ENCODE measurements around the gene SYT8. TPM values are rescaled to one million over a fixed set of nuclear protein-coding genes. Genes with fewer than 3 reads are reported as not detected.

The SYT8 gene
- total and polyA plus RNA-seq, 5 donors from 2014 or later: not detected

GRCh38 chr11:1852271-1852876, 17.6 kb downstream of the SYT8 start:
- H3K4me1 ChIP-seq (ENCODE audit: control insufficient read depth, insufficient read depth, low read length, poor library complexity, severe bottlenecking): peaks cover 88% of the 10 kb centered on the region
- no peak for ATAC-seq (ENCODE audit: low read depth in 2 of 2)
- peak overlapping the region; percentile 84 for H3K27ac ChIP-seq (ENCODE audit: insufficient read depth, low read length, poor library complexity, severe bottlenecking)
- Mint-ChIP-seq H3K27me3 (peaks cover 7% of the 10 kb centered on the region), H3K36me3 (peaks cover 4% of the 10 kb centered on the region), H3K4me3 (peak overlapping the region; percentile 99 to 100 (median 100)), H3K9me3 (no peaks in the 10 kb centered on the region), H3K4me1 (peaks cover 0 to 73% (median 27%) of the 10 kb centered on the region in 4 donors), H3K27ac (peak overlapping the region; percentile 96 to 99 (median 99))
- peak overlapping the region; percentile 81 for H3K4me3 ChIP-seq (ENCODE audit: low read depth, low read length)
- DNase-seq: no peak
- H3K27me3 ChIP-seq (ENCODE audit: control insufficient read depth, insufficient read depth, low read length): no peaks in the 10 kb centered on the region
- H3K9me3 ChIP-seq (ENCODE audit: control insufficient read depth in 2 of 2, low read length in 2 of 2): no peaks in the 10 kb centered on the region
- H3K36me3 ChIP-seq (ENCODE audit: control insufficient read depth, insufficient read depth, low read length): peaks cover 2% of the 10 kb centered on the region

GRCh38 chr11:1852877-1853276, 18.1 kb downstream of the SYT8 start, which contains the start of gene LSP1:
Gene LSP1, plus strand, starts transcription at chr11:1853084. Its CDS starts 61 bp downstream, at chr11:1853145.
- H3K4me3 ChIP-seq (ENCODE audit: low read depth, low read length): peak within 1 kb of the TSS; percentile 81
- no peaks in the 10 kb centered on the region for H3K9me3 Mint-ChIP-seq
- peak within 1 kb of the TSS; percentile 96 to 99 (median 99) for H3K27ac Mint-ChIP-seq
- H3K9me3 ChIP-seq (ENCODE audit: control insufficient read depth in 2 of 2, low read length in 2 of 2): no peaks in the 10 kb centered on the region
- peak; percentile 71 to 77 for ATAC-seq (ENCODE audit: low read depth in 2 of 2)
- peaks cover 4% of the 10 kb centered on the region for H3K36me3 Mint-ChIP-seq
- H3K27me3 ChIP-seq (ENCODE audit: control insufficient read depth, insufficient read depth, low read length): no peaks in the 10 kb centered on the region
- peak; percentile 65 to 97 (median 86) for DNase-seq
- H3K36me3 ChIP-seq (ENCODE audit: control insufficient read depth, insufficient read depth, low read length): peaks cover 3% of the 10 kb centered on the region
- H3K4me3 Mint-ChIP-seq: peak within 1 kb of the TSS; percentile 99 to 100 (median 100)
- peak within 1 kb of the TSS; percentile 84 for H3K27ac ChIP-seq (ENCODE audit: insufficient read depth, low read length, poor library complexity, severe bottlenecking)
- peaks cover 7% of the 10 kb centered on the region for H3K27me3 Mint-ChIP-seq
- H3K4me1 ChIP-seq (ENCODE audit: control insufficient read depth, insufficient read depth, low read length, poor library complexity, severe bottlenecking): peaks cover 88% of the 10 kb centered on the region
- peaks cover 0 to 74% (median 27%) of the 10 kb centered on the region in 4 donors for H3K4me1 Mint-ChIP-seq

GRCh38 chr11:1853376-1854131, 18.8 kb downstream of the SYT8 start:
- H3K27me3 Mint-ChIP-seq: peaks cover 7% of the 10 kb centered on the region
- H3K4me3 Mint-ChIP-seq: peak overlapping the region; percentile 99 to 100 (median 100)
- Histone ChIP-seq H3K4me1 (ENCODE audit: control insufficient read depth, insufficient read depth, low read length, poor library complexity, severe bottlenecking) (peaks cover 88% of the 10 kb centered on the region), H3K27me3 (ENCODE audit: control insufficient read depth, insufficient read depth, low read length) (no peaks in the 10 kb centered on the region), H3K27ac (ENCODE audit: insufficient read depth, low read length, poor library complexity, severe bottlenecking) (peak overlapping the region; percentile 84), H3K36me3 (ENCODE audit: control insufficient read depth, insufficient read depth, low read length) (peaks cover 3% of the 10 kb centered on the region), H3K9me3 (ENCODE audit: control insufficient read depth in 2 of 2, low read length in 2 of 2) (no peaks in the 10 kb centered on the region), H3K4me3 (ENCODE audit: low read depth, low read length) (peak overlapping the region; percentile 81)
- peaks cover 4% of the 10 kb centered on the region for H3K36me3 Mint-ChIP-seq
- H3K27ac Mint-ChIP-seq: peak overlapping the region; percentile 96 to 99 (median 99)
- H3K9me3 Mint-ChIP-seq: no peaks in the 10 kb centered on the region
- peaks cover 0 to 77% (median 29%) of the 10 kb centered on the region in 4 donors for H3K4me1 Mint-ChIP-seq
- no peak for ATAC-seq (ENCODE audit: low read depth in 2 of 2)
- peak in 2 of 3 donors; percentile 27 to 49 for DNase-seq

- H3K36me3 ChIP-seq (ENCODE audit: control insufficient read depth, insufficient read depth, low read length): peaks cover 3% of the 10 kb centered on the region
- ATAC-seq (ENCODE audit: low read depth in 2 of 2): no peak
- Mint-ChIP-seq H3K36me3 (peaks cover 4% of the 10 kb centered on the region), H3K27me3 (peaks cover 7% of the 10 kb centered on the region), H3K4me1 (peaks cover 0 to 74% (median 30%) of the 10 kb centered on the region in 4 donors), H3K9me3 (no peaks in the 10 kb centered on the region), H3K27ac (peak overlapping the region; percentile 96 to 99 (median 99)), H3K4me3 (peak overlapping the region; percentile 99 to 100 (median 100))
- H3K4me1 ChIP-seq (ENCODE audit: control insufficient read depth, insufficient read depth, low read length, poor library complexity, severe bottlenecking): peaks cover 88% of the 10 kb centered on the region
- H3K4me3 ChIP-seq (ENCODE audit: low read depth, low read length): peak overlapping the region; percentile 81
- H3K27me3 ChIP-seq (ENCODE audit: control insufficient read depth, insufficient read depth, low read length): no peaks in the 10 kb centered on the region
- peak overlapping the region; percentile 61 for H3K27ac ChIP-seq (ENCODE audit: insufficient read depth, low read length, poor library complexity, severe bottlenecking)
- DNase-seq: peak in 1 of 3 donors; percentile 35
- no peaks in the 10 kb centered on the region for H3K9me3 ChIP-seq (ENCODE audit: control insufficient read depth in 2 of 2, low read length in 2 of 2)
Measured at GRCh38 chr11:1854132-1854948, 19.6 kb downstream of the SYT8 start.

GRCh38 chr11:1854949-1855885, 20.4 kb downstream of the SYT8 start:
- peak overlapping the region; percentile 61 for H3K27ac ChIP-seq (ENCODE audit: insufficient read depth, low read length, poor library complexity, severe bottlenecking)
- peaks cover 86% of the 10 kb centered on the region for H3K4me1 ChIP-seq (ENCODE audit: control insufficient read depth, insufficient read depth, low read length, poor library complexity, severe bottlenecking)
- H3K27me3 ChIP-seq (ENCODE audit: control insufficient read depth, insufficient read depth, low read length): no peaks in the 10 kb centered on the region
- no peak for ATAC-seq (ENCODE audit: low read depth in 2 of 2)
- Mint-ChIP-seq H3K4me3 (peak overlapping the region; percentile 99 to 100 (median 100)), H3K27ac (peak overlapping the region; percentile 23 to 63 (median 59)), H3K4me1 (peaks cover 0 to 65% (median 26%) of the 10 kb centered on the region in 4 donors), H3K27me3 (peaks cover 7% of the 10 kb centered on the region), H3K36me3 (peaks cover 4% of the 10 kb centered on the region), H3K9me3 (no peaks in the 10 kb centered on the region)
- peaks cover 3% of the 10 kb centered on the region for H3K36me3 ChIP-seq (ENCODE audit: control insufficient read depth, insufficient read depth, low read length)
- H3K9me3 ChIP-seq (ENCODE audit: control insufficient read depth in 2 of 2, low read length in 2 of 2): no peaks in the 10 kb centered on the region
- H3K4me3 ChIP-seq (ENCODE audit: low read depth, low read length): peak overlapping the region; percentile 26
- peak in 1 of 3 donors; percentile 31 for DNase-seq

- peaks cover 0 to 58% (median 23%) of the 10 kb centered on the region in 4 donors for H3K4me1 Mint-ChIP-seq
- H3K9me3 Mint-ChIP-seq: no peaks in the 10 kb centered on the region
Measured at GRCh38 chr11:1855886-1856265, 21.1 kb downstream of the SYT8 start.

More at GRCh38 chr11:1855886-1856265, 21.1 kb downstream of the SYT8 start:
- Mint-ChIP-seq H3K27ac (peak overlapping the region; percentile 23 to 82 (median 63)), H3K27me3 (peaks cover 3% of the 10 kb centered on the region), H3K4me3 (peak overlapping the region; percentile 99 to 100 (median 100)), H3K36me3 (peaks cover 4% of the 10 kb centered on the region)
- H3K9me3 ChIP-seq (ENCODE audit: control insufficient read depth in 2 of 2, low read length in 2 of 2): no peaks in the 10 kb centered on the region
- DNase-seq (no peak), ATAC-seq (ENCODE audit: low read depth in 2 of 2) (no peak)
- H3K36me3 ChIP-seq (ENCODE audit: control insufficient read depth, insufficient read depth, low read length): peaks cover 3% of the 10 kb centered on the region
- H3K27ac ChIP-seq (ENCODE audit: insufficient read depth, low read length, poor library complexity, severe bottlenecking): peak overlapping the region; percentile 61
- peaks cover 85% of the 10 kb centered on the region for H3K4me1 ChIP-seq (ENCODE audit: control insufficient read depth, insufficient read depth, low read length, poor library complexity, severe bottlenecking)
- no peak overlapping the region for H3K4me3 ChIP-seq (ENCODE audit: low read depth, low read length)
- no peaks in the 10 kb centered on the region for H3K27me3 ChIP-seq (ENCODE audit: control insufficient read depth, insufficient read depth, low read length)
